Measurements from ENCODE around the gene MEIS3.
"Not testable (repeated sequence)": the region's sequence is repeated elsewhere in the genome, so short reads cannot be mapped to it uniquely, and the experiment has no call there.

- TF ChIP-seq EZH2 (optimal IDR thresholded peaks at IDR 0.05; ENCODE audit: low read depth, low read length); CTCF (IDR thresholded peaks at IDR 0.05; ENCODE audit: low read length); EZH2phosphoT487 (IDR thresholded peaks at IDR 0.05; ENCODE audit: low read length): not testable (repeated sequence)
These were observed 35.4 kb downstream of the MEIS3 start for GRCh38 chr19:47383890-47384289.
